HG03159 (cell line): Measurements from ENCODE around the gene ALK.

Experiments used
- ATAC-seq: cut with Tn5 transposase; IDR thresholded peaks from one replicate; pipeline ENCODE4 v1.9.1; 2021; ENCODE audit warnings: mild to moderate bottlenecking, moderate library complexity; ENCODE audit not compliant: unreplicated experiment

Gene ALK

GRCh38 chr2:29389686-29390085, 531.7 kb downstream of the ALK start:
- no peak for ATAC-seq

GRCh38 chr2:29388071-29388470, 533.3 kb downstream of the ALK start:
- ATAC-seq: no peak

- no peak for ATAC-seq
Measured at GRCh38 chr2:29382486-29382885, 538.9 kb downstream of the ALK start.

GRCh38 chr2:29377788-29378187, 543.6 kb downstream of the ALK start:
- no peak for ATAC-seq

- no peak for ATAC-seq
Measured at GRCh38 chr2:29376541-29376940, 544.8 kb downstream of the ALK start.

GRCh38 chr2:29375843-29376242, 545.5 kb downstream of the ALK start:
- no peak for ATAC-seq

GRCh38 chr2:29374823-29375222, 546.6 kb downstream of the ALK start:
- no peak for ATAC-seq

DNA sequence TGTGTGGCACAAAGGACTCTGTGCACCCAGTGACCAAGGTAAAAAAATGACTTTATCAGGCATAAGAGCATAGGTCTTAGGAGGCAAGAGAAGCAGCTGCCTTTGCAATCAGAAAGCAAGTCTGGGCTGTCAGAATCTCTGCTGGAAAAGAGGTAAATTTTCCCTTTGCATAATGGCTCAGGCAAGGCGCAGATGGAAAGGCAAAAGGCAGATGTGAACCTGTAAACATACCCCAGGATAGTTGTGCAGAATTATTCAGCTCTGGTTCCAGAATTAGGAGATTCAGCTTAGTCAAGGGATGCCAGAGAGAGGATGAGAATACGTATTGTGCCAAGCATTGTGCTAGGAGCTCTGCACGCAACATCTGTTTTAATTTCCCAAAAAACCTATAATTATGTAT, 547.5 kb downstream of the ALK start:
- ATAC-seq: no peak

DNA sequence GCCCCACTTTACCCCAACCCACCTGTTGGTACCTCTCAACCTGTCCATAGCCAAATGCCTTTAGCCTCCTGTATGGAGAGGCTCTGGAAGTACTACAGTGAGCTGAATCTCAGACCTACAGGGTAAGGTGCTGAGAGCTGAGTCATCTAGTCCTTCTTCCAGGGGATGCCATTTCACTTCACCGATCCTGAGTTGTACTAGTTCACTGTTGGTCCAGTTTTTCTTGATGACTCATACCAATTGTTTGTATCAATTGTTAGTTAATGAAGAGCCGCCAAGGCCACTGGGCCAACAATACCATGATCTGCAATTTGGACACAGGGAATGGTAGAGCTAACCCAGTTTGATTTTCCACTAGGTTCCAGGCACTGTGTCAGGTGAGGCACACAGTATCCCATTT, 549.2 kb downstream of the ALK start:
- ATAC-seq: no peak

DNA sequence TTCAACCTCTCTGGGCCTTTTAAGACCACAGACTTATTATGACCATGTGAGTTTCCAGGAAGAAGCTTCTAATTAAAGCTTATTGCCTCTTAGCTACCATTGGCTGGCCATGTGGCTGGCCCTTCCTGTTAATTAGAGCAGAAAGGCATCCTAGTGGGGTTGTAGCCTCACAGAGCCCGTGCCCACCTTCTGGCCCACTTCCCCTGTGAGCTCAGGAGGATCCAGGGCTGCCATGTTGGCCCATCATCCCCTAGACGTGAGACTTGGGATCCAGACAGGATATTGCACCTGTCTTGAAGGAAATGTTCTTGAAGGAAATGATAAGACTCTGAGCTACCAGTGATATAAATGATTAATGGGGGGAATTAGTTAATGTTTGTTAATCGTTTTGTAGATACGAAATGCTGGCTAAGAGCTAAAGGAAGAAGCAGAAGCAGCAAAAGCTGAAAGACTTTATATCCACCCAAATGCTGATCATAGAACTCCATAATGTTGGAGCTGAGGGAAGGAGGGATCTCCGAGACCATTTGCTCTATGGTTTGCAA, 550.7 kb downstream of the ALK start:
- no peak for ATAC-seq

GRCh38 chr2:29370173-29370572, 551.2 kb downstream of the ALK start:
- ATAC-seq: no peak

- ATAC-seq: no peak
Measured at GRCh38 chr2:29368659-29369040, 552.7 kb downstream of the ALK start.

GRCh38 chr2:29367986-29368658, 553.3 kb downstream of the ALK start:
- ATAC-seq: no peak

GRCh38 chr2:29363111-29363510, 558.3 kb downstream of the ALK start:
- no peak for ATAC-seq

GRCh38 chr2:29361231-29361630, 560.2 kb downstream of the ALK start:
- ATAC-seq: no peak

DNA sequence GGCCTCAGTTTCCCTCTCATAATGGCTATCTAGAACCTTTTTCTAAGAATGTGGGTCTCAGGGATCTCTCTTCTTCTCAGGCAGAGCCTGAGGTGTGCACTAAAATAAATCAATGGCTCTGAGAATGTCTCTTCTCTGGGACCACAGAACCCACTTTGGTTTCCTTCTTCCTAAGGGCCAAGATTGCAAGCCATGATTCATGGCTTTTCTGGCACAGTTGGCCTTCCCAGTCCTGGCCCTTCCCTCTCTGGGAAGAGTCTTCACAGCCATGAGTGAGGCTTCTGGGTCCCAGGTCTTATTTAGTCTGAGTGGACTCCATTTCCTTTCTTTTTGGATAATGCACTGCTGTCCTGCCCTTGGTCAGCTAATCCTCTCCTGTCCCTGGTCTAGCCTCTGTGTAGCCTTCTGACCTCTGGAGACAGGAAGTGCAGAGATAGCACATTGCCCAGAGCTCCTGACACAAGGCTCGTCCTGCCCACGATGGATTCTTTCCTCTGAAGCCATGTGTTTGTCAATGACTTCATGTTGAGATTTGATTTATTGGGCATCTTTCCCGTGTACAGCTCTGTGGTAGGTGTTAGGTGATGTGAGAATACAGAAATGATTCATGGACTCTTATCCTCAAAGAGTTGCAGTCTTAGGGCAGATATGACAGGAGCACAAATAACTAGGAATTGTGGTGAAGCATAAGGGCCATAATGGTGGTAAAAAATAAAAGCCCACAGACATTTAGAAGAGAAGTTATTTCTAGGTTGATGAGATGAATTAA, 561.2 kb downstream of the ALK start:
- ATAC-seq: no peak

DNA sequence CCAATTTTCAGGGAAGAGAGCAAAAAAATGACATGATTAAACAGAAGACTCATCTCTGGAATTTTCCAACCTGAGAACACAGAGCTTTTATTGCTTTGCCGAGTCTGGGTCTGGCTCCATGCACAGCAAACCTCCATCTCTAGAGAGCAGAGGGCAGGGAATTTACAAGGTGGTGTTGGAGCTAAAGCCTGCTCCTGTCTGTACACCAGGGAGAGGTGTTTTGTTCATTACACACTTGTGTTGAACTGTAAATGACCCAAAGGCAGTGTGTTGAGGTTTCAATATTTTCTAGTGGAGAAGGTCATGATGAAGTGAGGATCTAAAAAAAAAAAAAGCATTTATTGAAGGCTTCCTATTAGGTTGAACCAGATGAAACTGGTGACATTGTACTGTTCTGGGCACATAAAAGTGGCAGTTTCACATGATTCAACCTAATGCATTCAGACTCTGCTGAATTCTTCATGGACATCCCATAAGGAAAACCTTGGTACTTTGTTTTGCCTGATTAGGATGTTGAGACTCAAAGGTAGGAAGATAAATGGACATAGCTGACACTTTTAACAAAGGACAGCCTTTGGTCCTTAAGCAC, 567.9 kb downstream of the ALK start:
- no peak for ATAC-seq

- ATAC-seq: no peak
Measured at GRCh38 chr2:29351916-29352591, 569.3 kb downstream of the ALK start.

DNA sequence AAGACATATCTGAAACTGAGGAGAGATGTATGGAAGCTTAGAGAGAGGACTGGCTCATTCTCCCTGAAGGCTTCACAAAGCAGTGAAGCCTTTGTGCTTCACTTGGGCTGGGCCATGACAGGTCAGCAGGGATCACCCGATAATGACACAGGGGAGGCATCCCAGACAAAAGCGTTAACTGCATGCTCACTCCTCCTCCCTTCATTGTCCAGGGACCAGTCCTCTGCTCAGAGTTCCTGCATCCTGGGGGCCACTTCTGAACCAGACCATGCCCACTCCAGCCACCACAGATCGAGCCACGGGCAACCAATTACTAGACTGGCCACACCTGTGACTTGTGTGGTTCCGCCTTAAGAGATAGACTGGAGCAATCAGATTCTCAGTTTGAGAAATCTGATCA, 570.1 kb downstream of the ALK start:
- ATAC-seq: no peak

- ATAC-seq: no peak
Measured at GRCh38 chr2:29349316-29350030, 571.9 kb downstream of the ALK start.
